ENCODE measurements around the gene HOMER1. TPM values are rescaled to one million over a fixed set of nuclear protein-coding genes. Genes with fewer than 3 reads are reported as not detected.

Gene HOMER1
- polyA plus RNA-seq, 3 donors = 24.4 to 27.5 (median 25.2) TPM

GRCh38 chr5:79503794-79504495, 10.0 kb downstream of the HOMER1 start:
- DNase-seq (ENCODE audit: extremely low read depth in 1 of 11, low read depth in 9 of 11, low spot score in 4 of 11) = no peak

GRCh38 chr5:79499640-79500273, 14.2 kb downstream of the HOMER1 start:
- no peak for DNase-seq (ENCODE audit: extremely low read depth in 1 of 11, low read depth in 9 of 11, low spot score in 4 of 11)

- DNase-seq (ENCODE audit: extremely low read depth in 1 of 11, low read depth in 9 of 11, low spot score in 4 of 11) = no peak
Observed at GRCh38 chr5:79495311-79495710, 18.6 kb downstream of the HOMER1 start.

GRCh38 chr5:79493596-79494345, 20.2 kb downstream of the HOMER1 start:
- DNase-seq (ENCODE audit: extremely low read depth in 1 of 11, low read depth in 9 of 11, low spot score in 4 of 11) = no peak

- DNase-seq (ENCODE audit: extremely low read depth in 1 of 11, low read depth in 9 of 11, low spot score in 4 of 11) = no peak
Observed at GRCh38 chr5:79491690-79492317, 22.1 kb downstream of the HOMER1 start.

GRCh38 chr5:79490323-79490936, 23.5 kb downstream of the HOMER1 start:
- DNase-seq (ENCODE audit: extremely low read depth in 1 of 11, low read depth in 9 of 11, low spot score in 4 of 11) = no peak

- no peak for DNase-seq (ENCODE audit: extremely low read depth in 1 of 11, low read depth in 9 of 11, low spot score in 4 of 11)
Observed at GRCh38 chr5:79489773-79490172, 24.2 kb downstream of the HOMER1 start.

- no peak for DNase-seq (ENCODE audit: extremely low read depth in 1 of 11, low read depth in 9 of 11, low spot score in 4 of 11)
Observed at GRCh38 chr5:79488775-79489174, 25.2 kb downstream of the HOMER1 start.

GRCh38 chr5:79488058-79488457, 25.9 kb downstream of the HOMER1 start:
- no peak for DNase-seq (ENCODE audit: extremely low read depth in 1 of 11, low read depth in 9 of 11, low spot score in 4 of 11)

- no peak for DNase-seq (ENCODE audit: extremely low read depth in 1 of 11, low read depth in 9 of 11, low spot score in 4 of 11)
Observed at GRCh38 chr5:79487251-79487650, 26.7 kb downstream of the HOMER1 start.

GRCh38 chr5:79486116-79486515, 27.8 kb downstream of the HOMER1 start:
- no peak for DNase-seq (ENCODE audit: extremely low read depth in 1 of 11, low read depth in 9 of 11, low spot score in 4 of 11)

- DNase-seq (ENCODE audit: extremely low read depth in 1 of 11, low read depth in 9 of 11, low spot score in 4 of 11) = no peak
Observed at GRCh38 chr5:79484731-79485130, 29.2 kb downstream of the HOMER1 start.

GRCh38 chr5:79481574-79481973, 32.4 kb downstream of the HOMER1 start:
- no peak for DNase-seq (ENCODE audit: extremely low read depth in 1 of 11, low read depth in 9 of 11, low spot score in 4 of 11)

- DNase-seq (ENCODE audit: extremely low read depth in 1 of 11, low read depth in 9 of 11, low spot score in 4 of 11) = no peak
Observed at GRCh38 chr5:79480991-79481390, 32.9 kb downstream of the HOMER1 start.

- no peak for DNase-seq (ENCODE audit: extremely low read depth in 1 of 11, low read depth in 9 of 11, low spot score in 4 of 11)
Observed at GRCh38 chr5:79475152-79475466, 38.8 kb downstream of the HOMER1 start.

GRCh38 chr5:79474367-79475151, 39.4 kb downstream of the HOMER1 start:
- no peak for DNase-seq (ENCODE audit: extremely low read depth in 1 of 11, low read depth in 9 of 11, low spot score in 4 of 11)

GRCh38 chr5:79471556-79471955, 42.4 kb downstream of the HOMER1 start:
- DNase-seq (ENCODE audit: extremely low read depth in 1 of 11, low read depth in 9 of 11, low spot score in 4 of 11) = no peak

GRCh38 chr5:79464695-79465332, 49.1 kb downstream of the HOMER1 start:
- DNase-seq (ENCODE audit: extremely low read depth in 1 of 11, low read depth in 9 of 11, low spot score in 4 of 11) = peak in 4 of 11 donors; percentile 7 to 17 (median 11)
